ENCODE results near the gene ACSL5. TPM values are rescaled to one million over a fixed set of nuclear protein-coding genes. Genes with fewer than 3 reads are reported as not detected.
A peak's percentile ranks its signal among the peaks of the same experiment; 100 is the strongest.

The ACSL5 gene
- total RNA-seq, 1 experiment from 2014 or later = 0.81 TPM

- no peak for DNase-seq (ENCODE audit: low spot score)
- in situ Hi-C loops (cut with HindIII; ENCODE audit: low sequenced_read_pairs) = no loop called here
These were observed 25.2 kb upstream of the ACSL5 start for GRCh38 chr10:112348759-112349158.

GRCh38 chr10:112349521-112350085 is 24.3 kb upstream of the ACSL5 start:
- in situ Hi-C loops (cut with HindIII; ENCODE audit: low sequenced_read_pairs) = no loop called here
- DNase-seq (ENCODE audit: low spot score) = no peak

GRCh38 chr10:112351146-112351545 is 22.8 kb upstream of the ACSL5 start:
- in situ Hi-C loops (cut with HindIII; ENCODE audit: low sequenced_read_pairs) = no loop called here
- no peak for DNase-seq (ENCODE audit: low spot score)

GRCh38 chr10:112352044-112352443 is 21.9 kb upstream of the ACSL5 start:
- no peak for DNase-seq (ENCODE audit: low spot score)
- in situ Hi-C loops (cut with HindIII; ENCODE audit: low sequenced_read_pairs) = no loop called here

DNA sequence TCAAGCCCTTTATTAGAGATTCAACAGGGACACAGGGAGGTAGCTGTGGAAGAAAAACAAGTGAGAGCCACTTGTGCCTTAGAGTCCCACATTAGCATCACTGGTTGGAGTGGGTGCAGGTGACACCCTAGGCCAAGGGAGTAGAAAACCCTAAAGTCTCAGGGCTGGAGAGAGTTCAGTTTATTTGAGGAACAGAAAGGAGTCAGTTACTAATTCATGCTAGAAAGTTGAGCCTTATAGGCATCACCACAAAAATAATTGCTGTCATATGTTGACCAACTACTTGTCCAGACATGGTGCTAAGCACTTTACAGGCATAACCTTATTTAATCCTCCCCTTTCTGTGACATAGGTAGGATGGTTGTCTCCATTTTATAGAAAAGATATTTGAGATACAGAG is 20.9 kb upstream of the ACSL5 start:
- no peak for DNase-seq (ENCODE audit: low spot score)
- in situ Hi-C loops (cut with HindIII; ENCODE audit: low sequenced_read_pairs) = no loop called here

- in situ Hi-C loops (cut with HindIII; ENCODE audit: low sequenced_read_pairs) = no loop called here
- no peak for DNase-seq (ENCODE audit: low spot score)
These were observed 17.2 kb upstream of the ACSL5 start for GRCh38 chr10:112356686-112357085.

DNA sequence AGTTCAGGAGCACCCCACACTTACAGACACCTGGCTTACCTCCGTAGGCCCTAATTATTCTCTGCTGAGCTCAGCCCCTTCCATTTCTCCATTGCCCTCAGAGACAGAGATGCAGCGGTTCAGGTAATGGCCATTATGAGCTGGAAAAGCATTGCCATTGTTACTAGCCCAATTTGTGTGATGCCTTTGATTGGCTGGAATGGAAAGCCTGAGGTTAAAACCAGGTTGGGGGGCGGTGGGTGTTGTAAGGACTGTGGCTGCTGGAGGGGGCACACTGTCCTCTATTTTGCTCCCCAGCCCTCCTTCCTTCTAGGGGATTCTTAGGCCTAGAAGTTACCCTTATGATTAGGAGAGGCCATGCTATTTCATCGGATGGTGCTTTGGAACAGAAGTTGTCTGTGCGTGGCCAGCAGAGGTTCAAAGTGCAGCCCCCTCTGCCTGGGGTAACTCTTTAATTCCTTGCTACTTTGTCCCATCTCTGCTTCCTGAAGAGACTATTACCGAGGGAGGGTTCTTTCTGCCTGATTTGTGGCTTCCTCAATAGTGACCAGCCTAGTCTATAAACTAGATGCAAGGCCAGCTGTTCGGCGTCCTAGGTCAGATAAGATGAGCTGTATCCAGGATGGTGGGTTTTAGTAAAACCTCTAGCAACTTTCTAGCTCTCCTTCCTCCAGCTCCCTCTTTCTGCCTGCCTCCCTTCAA is 14.2 kb upstream of the ACSL5 start:
- in situ Hi-C loops (cut with HindIII; ENCODE audit: low sequenced_read_pairs) = no loop called here
- no peak for DNase-seq (ENCODE audit: low spot score)

GRCh38 chr10:112360308-112361270 is 13.3 kb upstream of the ACSL5 start:
- DNase-seq (ENCODE audit: low spot score) = peak; percentile 3
- in situ Hi-C loops (cut with HindIII; ENCODE audit: low sequenced_read_pairs) = no loop called here

DNA sequence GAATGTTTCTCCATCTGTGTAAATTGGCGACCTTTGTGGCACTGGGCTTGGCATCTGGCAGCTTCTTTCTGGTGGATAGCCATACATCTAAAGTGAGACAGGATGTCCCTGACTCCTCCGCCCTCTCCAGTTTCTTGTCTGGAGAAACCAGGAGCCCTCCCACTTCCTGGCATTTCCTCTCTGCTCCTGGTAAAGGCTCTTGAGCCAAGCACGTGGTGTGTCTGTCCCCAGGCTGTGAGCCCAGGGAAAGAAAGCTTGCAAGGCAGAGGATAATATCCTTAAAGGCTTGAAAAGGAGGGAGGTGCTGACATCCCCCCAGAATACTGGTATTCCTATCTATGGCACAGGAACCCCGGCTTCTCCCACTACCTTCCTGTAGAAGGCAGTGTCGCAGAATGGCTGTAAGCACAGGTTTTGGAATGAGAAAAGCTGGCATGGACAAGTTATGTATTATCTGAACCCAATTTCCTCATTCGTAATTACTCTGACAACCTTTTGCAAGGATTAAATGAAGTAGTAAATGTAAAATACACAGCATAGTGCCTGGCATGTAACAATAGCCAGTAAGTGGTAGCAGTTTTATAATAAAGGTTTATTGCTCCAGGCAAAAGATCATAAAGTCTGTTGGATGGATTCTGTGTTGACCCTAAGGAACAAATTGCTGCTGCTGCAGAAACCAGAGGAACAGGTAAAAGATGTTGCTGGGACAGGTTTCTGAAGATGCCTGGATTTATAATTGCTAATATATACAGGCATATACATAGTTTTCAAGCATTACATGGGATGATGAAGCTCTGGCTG is 11.8 kb upstream of the ACSL5 start:
- DNase-seq (ENCODE audit: low spot score) = no peak
- in situ Hi-C loops (cut with HindIII; ENCODE audit: low sequenced_read_pairs) = no loop called here

DNA sequence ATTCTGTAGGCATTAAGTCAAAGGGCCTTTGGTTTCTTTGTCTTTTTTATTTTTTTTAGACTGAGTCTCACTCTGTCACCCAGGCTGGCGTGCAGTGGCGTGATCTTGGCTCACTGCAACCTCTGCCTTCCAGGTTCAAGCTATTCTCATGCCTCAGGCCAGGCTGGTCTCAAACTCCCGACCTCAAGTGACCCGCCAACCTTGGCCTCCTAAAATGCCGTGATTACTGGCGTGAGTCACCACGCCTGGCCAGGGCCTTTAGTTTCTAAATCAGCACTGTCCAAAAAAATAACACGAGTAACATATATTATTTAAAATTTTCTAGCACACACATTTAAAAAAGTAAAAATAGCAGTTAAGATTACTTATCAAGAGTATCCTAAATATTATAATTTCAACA is 11.1 kb upstream of the ACSL5 start:
- in situ Hi-C loops (cut with HindIII; ENCODE audit: low sequenced_read_pairs) = no loop called here
- no peak for DNase-seq (ENCODE audit: low spot score)

DNA sequence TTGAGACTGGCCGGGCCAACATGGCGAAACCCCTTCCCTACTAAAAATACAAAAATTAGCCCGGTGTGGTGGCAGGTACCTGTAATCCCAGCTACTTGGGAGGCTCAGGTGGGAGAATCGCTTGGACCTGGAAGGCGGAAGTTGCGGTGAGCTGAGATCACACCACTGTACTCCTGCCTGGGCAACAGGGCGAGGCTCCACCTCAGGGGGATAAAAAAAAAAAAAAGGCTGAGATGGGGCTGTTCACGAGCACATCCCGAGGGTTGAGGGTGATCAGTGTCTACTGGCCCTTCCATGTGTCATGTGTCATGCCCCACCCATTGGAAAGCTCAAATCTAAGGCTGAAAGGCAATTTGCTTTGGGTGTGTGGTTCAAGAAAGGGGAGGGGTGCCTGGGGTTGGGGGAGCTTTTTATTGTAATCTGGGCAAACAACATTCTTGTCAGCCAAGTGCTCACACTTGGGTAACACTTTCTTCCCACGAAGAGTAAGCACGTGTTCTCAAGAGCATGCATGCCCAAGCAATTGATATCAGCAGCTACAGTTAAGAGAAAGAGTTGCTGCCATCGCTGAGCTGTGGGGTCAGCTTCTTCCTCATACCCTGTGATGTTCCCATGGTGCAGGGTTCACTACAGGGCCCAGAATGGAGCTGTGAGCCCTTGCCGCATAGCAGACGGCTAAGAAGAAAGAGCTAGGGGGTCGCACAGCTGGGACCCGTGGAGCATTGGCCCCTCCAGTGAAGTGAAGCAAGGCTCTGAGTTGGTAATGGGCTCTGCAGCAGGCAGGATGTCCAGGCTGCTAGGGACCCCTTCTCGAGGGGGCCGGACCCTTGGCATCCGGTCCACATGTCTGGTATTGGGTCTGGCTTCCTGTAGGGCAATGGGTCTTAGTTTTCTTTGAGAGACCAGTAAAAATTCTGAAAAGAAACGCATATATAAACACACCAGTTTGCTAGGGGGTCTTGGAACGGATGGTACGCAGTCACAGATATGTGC is 9.9 kb upstream of the ACSL5 start:
- in situ Hi-C loops (cut with HindIII; ENCODE audit: low sequenced_read_pairs) = no loop called here
- no peak for DNase-seq (ENCODE audit: low spot score)

GRCh38 chr10:112365014-112365432 is 8.9 kb upstream of the ACSL5 start:
- DNase-seq (ENCODE audit: low spot score) = no peak
- in situ Hi-C loops (cut with HindIII; ENCODE audit: low sequenced_read_pairs) = no loop called here

DNA sequence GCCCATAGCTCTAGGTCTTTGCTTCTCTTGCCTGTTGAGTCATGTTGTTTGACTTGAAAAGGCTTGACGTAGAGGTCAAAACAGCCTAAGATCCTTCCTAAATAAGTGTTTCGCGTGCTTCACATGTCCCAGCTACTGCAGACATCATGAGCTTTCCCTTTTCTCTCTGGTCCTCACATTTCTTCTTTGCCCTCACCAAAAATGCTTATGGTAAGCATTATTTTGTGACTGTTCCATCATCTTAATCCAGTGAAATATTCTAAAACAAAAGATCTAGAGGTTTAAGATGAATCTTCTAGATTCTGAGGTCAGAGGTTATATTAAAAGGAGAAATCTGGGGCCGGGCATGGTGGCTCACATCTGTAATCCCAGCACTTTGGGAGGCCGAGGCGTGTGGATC is 8.5 kb upstream of the ACSL5 start:
- no peak for DNase-seq (ENCODE audit: low spot score)
- in situ Hi-C loops (cut with HindIII; ENCODE audit: low sequenced_read_pairs) = no loop called here

DNA sequence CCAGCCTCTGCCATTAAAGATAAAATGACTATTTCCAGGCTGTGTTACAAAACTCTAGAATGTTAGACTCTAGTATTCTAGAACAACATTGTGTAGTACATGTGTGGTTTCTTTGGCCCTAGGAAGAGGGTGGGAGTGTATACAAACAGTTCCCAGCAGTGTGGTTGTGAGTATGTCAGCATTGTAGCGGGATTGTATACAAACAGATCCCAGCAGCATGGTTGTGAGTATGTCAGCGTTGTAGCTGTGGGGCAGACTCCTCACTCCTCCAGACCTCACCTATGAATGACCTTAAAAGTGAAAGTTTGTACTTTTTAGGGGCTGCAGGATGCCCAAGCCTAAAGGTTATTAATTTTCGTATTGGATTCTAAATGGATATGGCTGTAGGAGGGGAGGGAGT is 6.9 kb upstream of the ACSL5 start:
- DNase-seq (ENCODE audit: low spot score) = no peak
- in situ Hi-C loops (cut with HindIII; ENCODE audit: low sequenced_read_pairs) = no loop called here

DNA sequence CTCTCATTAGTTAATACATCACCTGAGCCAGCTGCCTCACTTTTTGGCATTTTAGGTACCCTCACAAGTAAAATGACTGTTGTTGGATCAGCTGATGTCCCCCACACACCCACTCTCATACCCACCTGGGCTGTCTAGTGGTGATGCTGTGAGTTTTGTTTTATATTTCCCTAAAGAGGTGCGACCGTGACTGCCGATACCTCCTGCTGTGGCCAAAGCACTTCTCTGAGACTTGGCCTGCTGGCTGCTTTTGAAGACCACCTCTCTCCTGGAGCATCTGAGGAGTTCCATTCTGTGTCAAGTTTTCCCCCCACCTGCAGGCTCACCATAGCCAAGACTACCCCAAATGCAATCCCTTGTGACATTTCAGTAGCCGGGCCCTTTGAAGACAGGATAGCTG is 6.4 kb upstream of the ACSL5 start:
- in situ Hi-C loops (cut with HindIII; ENCODE audit: low sequenced_read_pairs) = no loop called here
- DNase-seq (ENCODE audit: low spot score) = no peak

DNA sequence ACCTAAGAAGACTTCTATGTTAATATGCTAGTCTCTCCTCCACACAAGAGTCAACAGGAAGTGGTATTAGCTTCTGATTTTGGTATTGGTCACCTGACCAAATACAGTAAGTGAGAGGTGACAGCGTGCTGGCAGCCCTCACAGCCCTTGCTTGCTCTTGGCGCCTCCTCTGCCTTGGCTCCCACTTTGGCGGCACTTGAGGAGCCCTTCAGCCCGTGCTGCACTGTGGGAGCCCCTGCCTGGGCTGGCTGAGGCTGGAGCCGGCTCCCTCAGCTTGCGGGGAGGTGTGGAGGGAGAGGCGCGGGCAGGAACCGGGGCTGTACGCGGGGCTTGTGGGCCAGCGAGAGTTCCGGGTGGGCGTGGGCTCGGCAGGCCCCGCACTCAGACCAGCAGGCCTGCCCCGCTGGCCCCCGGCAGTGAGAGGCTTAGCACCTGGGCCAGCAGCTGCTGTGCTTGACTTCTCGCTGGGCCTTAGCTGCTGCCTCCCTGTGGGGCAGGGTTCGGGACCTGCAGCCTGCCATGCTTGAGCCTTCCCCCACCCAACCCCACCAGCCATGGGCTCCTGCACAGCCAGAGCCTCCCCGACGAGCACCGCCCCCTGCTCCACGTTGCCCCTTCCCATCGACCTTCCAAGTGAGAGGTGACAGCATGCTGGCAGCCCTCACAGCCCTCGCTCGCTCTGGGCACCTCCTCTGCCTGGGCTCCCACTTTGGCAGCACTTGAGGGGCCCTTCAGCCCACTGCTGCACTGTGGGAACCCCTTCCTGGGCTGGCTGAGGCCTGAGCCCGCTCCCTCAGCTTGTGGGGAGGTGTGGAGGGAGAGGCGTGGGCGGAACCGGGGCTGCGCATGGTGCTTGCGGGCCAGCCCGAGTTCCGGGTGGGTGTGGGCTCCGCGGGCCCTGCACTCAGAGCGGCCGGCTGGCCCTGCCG is 4.2 kb upstream of the ACSL5 start:
- in situ Hi-C loops (cut with HindIII; ENCODE audit: low sequenced_read_pairs) = no loop called here
- no peak for DNase-seq (ENCODE audit: low spot score)

GRCh38 chr10:112370424-112370819 is 3.5 kb upstream of the ACSL5 start:
- no peak for DNase-seq (ENCODE audit: low spot score)
- in situ Hi-C loops (cut with HindIII; ENCODE audit: low sequenced_read_pairs) = no loop called here

Data from G401 (cell line).